ENCODE data around the gene CYFIP2. TPM values are rescaled to one million over a fixed set of nuclear protein-coding genes. Genes with fewer than 3 reads are reported as not detected.

Gene CYFIP2
- total RNA-seq, 2 donors from 2014 or later = 363 to 389 TPM

DNA sequence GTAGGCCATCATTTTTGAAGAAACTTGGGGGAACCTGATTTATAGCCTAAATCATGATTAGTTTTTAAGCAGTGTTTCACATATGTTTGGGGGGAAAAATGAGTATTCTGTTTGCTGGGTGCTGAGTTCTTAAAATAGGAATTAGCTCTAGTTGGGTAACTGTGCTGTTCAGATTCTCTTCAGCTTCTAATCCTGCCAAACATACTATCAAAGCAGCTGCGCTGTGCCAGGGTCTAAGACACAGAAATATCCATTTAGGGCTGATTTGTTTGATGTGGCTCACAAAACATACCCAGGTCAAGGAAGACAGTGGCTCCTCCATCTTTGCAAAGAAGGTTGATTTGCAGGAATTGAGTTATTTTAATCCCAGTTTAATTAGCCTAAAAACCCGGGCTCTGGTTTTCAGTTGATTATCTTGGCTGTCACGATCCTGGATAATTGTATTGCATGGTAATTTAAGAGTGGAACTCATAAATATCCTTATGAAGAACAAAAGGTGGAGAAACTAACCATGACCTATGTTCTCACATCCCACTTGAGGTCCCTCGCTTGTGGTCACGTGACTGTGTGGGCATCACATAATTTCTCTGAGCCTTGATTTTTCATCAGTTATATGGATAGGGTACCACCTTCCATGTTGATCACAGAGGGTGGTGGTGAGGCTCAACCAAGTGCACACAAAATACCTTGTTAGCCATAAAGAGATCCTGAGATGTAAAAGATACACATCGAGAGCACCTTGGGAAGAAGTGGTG is 18.7 kb downstream of the CYFIP2 start:
- no peak for ATAC-seq
- no peaks in the 10 kb centered on the region for H3K9me3 ChIP-seq (ENCODE audit: control insufficient read depth, low read length, poor library complexity, severe bottlenecking)
- peaks cover 47% of the 10 kb centered on the region for H3K4me1 Mint-ChIP-seq
- H3K27ac Mint-ChIP-seq = peak overlapping the region; percentile 86
- no peaks in the 10 kb centered on the region for H3K27me3 Mint-ChIP-seq
- H3K36me3 Mint-ChIP-seq (ENCODE audit: low read depth) = no peaks in the 10 kb centered on the region
- DNase-seq = no peak
- no peak overlapping the region for H3K4me3 Mint-ChIP-seq

DNA sequence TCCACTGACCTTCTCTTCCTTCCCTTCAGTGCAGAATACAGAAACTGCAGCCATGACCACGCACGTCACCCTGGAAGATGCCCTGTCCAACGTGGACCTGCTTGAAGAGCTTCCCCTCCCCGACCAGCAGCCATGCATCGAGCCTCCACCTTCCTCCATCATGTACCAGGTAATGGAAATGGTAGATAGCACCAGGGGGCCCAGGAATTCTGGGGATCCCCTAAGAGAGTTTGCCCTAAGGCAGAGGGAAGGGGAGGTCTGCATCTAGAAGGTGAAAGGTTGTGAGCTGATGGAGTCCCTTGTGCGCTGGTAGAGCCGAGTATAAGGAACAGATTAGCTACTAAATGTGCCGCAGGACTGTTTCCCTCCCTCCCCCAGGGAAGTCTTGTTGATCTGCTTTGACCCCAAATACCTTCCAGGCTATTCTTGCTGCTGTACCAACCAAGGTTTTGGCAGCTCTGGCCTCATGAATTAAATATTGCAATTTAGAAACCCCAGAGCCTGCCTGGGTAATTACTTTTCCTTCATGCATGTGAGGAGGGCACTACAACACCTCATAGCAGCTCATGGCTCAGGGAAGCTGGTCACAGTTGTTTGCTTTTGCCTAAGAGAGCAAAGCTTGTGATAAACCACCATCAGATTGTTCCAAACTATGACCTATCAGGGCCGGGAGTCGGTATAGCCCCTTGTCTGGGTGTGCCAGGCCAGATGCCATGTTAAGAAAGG is 19.6 kb downstream of the CYFIP2 start:
- Mint-ChIP-seq H3K4me3 (no peak overlapping the region), H3K27me3 (no peaks in the 10 kb centered on the region), H3K36me3 (ENCODE audit: low read depth) (peaks cover 2% of the 10 kb centered on the region), H3K27ac (no peak overlapping the region), H3K4me1 (peaks cover 49% of the 10 kb centered on the region)
- no peak for ATAC-seq
- no peaks in the 10 kb centered on the region for H3K9me3 ChIP-seq (ENCODE audit: control insufficient read depth, low read length, poor library complexity, severe bottlenecking)
- DNase-seq = no peak

DNA sequence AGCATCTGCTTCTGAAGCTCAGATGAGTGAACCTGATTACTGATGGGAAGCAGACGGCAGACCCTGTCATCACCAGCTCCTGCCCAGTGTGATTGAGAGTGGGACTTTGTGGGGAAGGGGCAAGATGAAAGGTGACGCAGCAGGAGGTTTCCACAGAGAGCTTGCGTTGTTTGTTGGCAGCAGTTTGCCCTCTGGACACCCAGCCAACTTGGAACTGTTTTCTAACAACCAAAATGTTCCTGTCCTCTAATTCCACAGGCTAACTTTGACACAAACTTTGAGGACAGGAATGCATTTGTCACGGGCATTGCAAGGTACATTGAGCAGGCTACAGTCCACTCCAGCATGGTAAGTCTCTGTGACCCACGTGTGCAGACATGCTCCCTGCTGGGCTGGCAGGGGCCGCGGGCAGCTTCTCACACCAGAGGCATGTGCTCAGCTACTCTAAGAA is 20.9 kb downstream of the CYFIP2 start:
- H3K27ac Mint-ChIP-seq = no peak overlapping the region
- ATAC-seq = no peak
- H3K36me3 Mint-ChIP-seq (ENCODE audit: low read depth) = peaks cover 5% of the 10 kb centered on the region
- H3K27me3 Mint-ChIP-seq = no peaks in the 10 kb centered on the region
- H3K9me3 ChIP-seq (ENCODE audit: control insufficient read depth, low read length, poor library complexity, severe bottlenecking) = no peaks in the 10 kb centered on the region
- peaks cover 50% of the 10 kb centered on the region for H3K4me1 Mint-ChIP-seq
- DNase-seq = no peak
- no peak overlapping the region for H3K4me3 Mint-ChIP-seq

GRCh38 chr5:157288405-157289163 is 22.7 kb downstream of the CYFIP2 start:
- Mint-ChIP-seq H3K4me1 (peaks cover 32% of the 10 kb centered on the region), H3K27me3 (no peaks in the 10 kb centered on the region), H3K27ac (peak overlapping the region; percentile 75), H3K36me3 (ENCODE audit: low read depth) (peaks cover 5% of the 10 kb centered on the region), H3K4me3 (no peak overlapping the region)
- DNase-seq = no peak
- no peaks in the 10 kb centered on the region for H3K9me3 ChIP-seq (ENCODE audit: control insufficient read depth, low read length, poor library complexity, severe bottlenecking)
- no peak for ATAC-seq

GRCh38 chr5:157289164-157289819 is 23.4 kb downstream of the CYFIP2 start:
- H3K27me3 Mint-ChIP-seq = no peaks in the 10 kb centered on the region
- ATAC-seq = no peak
- H3K27ac Mint-ChIP-seq = peak overlapping the region; percentile 95
- H3K4me3 Mint-ChIP-seq = no peak overlapping the region
- peaks cover 5% of the 10 kb centered on the region for H3K36me3 Mint-ChIP-seq (ENCODE audit: low read depth)
- peaks cover 31% of the 10 kb centered on the region for H3K4me1 Mint-ChIP-seq
- no peak for DNase-seq
- H3K9me3 ChIP-seq (ENCODE audit: control insufficient read depth, low read length, poor library complexity, severe bottlenecking) = no peaks in the 10 kb centered on the region

DNA sequence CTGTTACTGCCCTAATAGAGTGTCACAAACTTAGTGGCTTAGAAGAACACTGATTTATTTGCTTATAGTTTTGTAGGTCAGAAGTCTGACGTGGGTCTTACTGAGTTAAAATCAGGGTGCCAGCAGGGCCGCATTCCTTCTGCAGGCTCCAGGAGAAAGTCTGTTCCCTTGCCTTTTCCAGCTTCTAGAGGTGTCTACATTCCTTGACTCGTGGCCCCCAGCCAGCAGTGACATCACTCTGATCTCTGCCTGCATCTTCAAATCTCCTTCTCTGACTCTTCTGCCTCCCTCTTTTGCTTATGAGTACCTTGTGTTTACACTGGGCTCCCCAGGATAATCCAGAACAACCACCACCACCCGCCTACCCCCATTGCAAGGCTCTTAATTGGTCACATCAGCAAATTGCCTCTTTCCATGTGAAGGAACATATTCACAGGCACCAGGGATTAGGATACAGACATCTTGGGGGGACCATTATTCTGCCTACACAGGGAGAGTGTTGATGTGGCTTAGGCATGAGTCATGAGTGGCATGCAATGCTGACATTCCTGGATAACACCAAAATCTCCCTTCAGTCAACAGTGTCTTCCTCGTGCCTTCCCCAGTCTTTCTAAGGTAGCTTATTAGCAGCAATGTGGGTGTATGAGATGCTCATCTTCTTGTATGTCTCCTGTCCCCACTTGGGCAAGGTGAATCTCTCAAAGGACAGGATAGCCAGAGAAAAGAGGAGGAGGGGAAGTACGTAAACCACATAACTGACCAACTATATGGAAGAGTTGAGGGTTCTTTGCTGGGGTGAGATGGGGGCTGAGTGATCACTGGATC is 24.4 kb downstream of the CYFIP2 start:
- H3K36me3 Mint-ChIP-seq (ENCODE audit: low read depth) = peaks cover 5% of the 10 kb centered on the region

DNA sequence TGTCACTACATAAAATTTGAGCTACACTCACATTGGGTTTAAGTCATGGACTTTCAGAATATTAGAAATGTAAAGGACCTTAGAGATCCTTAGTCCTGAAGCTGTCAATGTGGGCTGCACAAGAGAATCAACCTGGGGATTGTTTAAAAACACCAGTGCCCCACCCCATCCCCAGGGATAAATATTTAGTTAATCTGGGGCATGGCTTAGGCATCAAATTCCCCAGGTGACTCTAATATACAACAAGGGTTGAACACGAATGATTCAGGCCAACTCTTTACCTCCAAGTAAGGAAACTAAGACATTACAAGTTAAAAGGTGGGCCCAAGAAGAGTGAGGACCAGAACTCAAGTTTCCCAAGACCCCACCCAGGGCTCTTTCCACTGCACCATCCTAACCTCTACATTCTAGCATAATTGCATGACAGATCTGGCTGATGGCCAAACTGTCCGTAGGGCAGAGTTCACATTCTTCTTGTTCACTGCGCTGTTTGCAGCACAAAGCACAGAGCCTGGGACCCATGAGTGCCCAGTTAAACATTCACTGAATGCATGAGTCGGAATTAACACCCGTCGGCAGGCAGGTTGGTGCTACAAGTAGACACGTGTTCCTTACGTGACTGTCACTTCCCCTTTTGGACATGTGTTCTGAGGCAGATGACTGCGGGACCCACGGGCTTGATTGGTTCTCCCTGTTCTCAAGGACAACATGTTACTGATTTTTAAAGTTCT is 25.2 kb downstream of the CYFIP2 start:
- H3K36me3 Mint-ChIP-seq (ENCODE audit: low read depth) = peaks cover 9% of the 10 kb centered on the region
- peak overlapping the region; percentile 95 for H3K27ac Mint-ChIP-seq
- DNase-seq = no peak
- H3K4me3 Mint-ChIP-seq = no peak overlapping the region
- no peaks in the 10 kb centered on the region for H3K9me3 ChIP-seq (ENCODE audit: control insufficient read depth, low read length, poor library complexity, severe bottlenecking)
- no peaks in the 10 kb centered on the region for H3K27me3 Mint-ChIP-seq
- ATAC-seq = peak; percentile 48
- peaks cover 36% of the 10 kb centered on the region for H3K4me1 Mint-ChIP-seq

More for the DNA sequence above, 24.4 kb downstream of the CYFIP2 start:
- H3K4me3 Mint-ChIP-seq = no peak overlapping the region
- ATAC-seq = no peak
- H3K27ac Mint-ChIP-seq = peak overlapping the region; percentile 95
- H3K27me3 Mint-ChIP-seq = no peaks in the 10 kb centered on the region
- no peak for DNase-seq
- H3K4me1 Mint-ChIP-seq = peaks cover 31% of the 10 kb centered on the region
- no peaks in the 10 kb centered on the region for H3K9me3 ChIP-seq (ENCODE audit: control insufficient read depth, low read length, poor library complexity, severe bottlenecking)

- Mint-ChIP-seq H3K27me3 (no peaks in the 10 kb centered on the region), H3K4me3 (no peak overlapping the region), H3K4me1 (peaks cover 43% of the 10 kb centered on the region), H3K27ac (peak overlapping the region; percentile 95), H3K36me3 (ENCODE audit: low read depth) (peaks cover 11% of the 10 kb centered on the region)
- no peaks in the 10 kb centered on the region for H3K9me3 ChIP-seq (ENCODE audit: control insufficient read depth, low read length, poor library complexity, severe bottlenecking)
- no peak for ATAC-seq
- DNase-seq = no peak
Measured at GRCh38 chr5:157292599-157292998, 26.7 kb downstream of the CYFIP2 start.

- peak; percentile 10 for ATAC-seq
- peaks cover 45% of the 10 kb centered on the region for H3K4me1 Mint-ChIP-seq
Measured at GRCh38 chr5:157294407-157295091, 28.6 kb downstream of the CYFIP2 start.

GRCh38 chr5:157295247-157295646 is 29.3 kb downstream of the CYFIP2 start:
- DNase-seq (no peak), ATAC-seq (peak; percentile 67)
- Mint-ChIP-seq H3K36me3 (ENCODE audit: low read depth) (peaks cover 15% of the 10 kb centered on the region), H3K27me3 (no peaks in the 10 kb centered on the region), H3K4me3 (no peak overlapping the region), H3K27ac (peak overlapping the region; percentile 95), H3K4me1 (peaks cover 44% of the 10 kb centered on the region)
- no peaks in the 10 kb centered on the region for H3K9me3 ChIP-seq (ENCODE audit: control insufficient read depth, low read length, poor library complexity, severe bottlenecking)

More at GRCh38 chr5:157294407-157295091, 28.6 kb downstream of the CYFIP2 start:
- no peak for DNase-seq
- Mint-ChIP-seq H3K27me3 (no peaks in the 10 kb centered on the region), H3K4me3 (no peak overlapping the region), H3K27ac (peak overlapping the region; percentile 95), H3K36me3 (ENCODE audit: low read depth) (peaks cover 15% of the 10 kb centered on the region)
- H3K9me3 ChIP-seq (ENCODE audit: control insufficient read depth, low read length, poor library complexity, severe bottlenecking) = no peaks in the 10 kb centered on the region

- DNase-seq (no peak), ATAC-seq (no peak)
- peak overlapping the region; percentile 95 for H3K27ac Mint-ChIP-seq
- H3K4me1 Mint-ChIP-seq = peaks cover 49% of the 10 kb centered on the region
- no peaks in the 10 kb centered on the region for H3K9me3 ChIP-seq (ENCODE audit: control insufficient read depth, low read length, poor library complexity, severe bottlenecking)
- no peaks in the 10 kb centered on the region for H3K27me3 Mint-ChIP-seq
- peaks cover 9% of the 10 kb centered on the region for H3K36me3 Mint-ChIP-seq (ENCODE audit: low read depth)
- no peak overlapping the region for H3K4me3 Mint-ChIP-seq
Measured at GRCh38 chr5:157300564-157300963, 34.6 kb downstream of the CYFIP2 start.

Measured in T-helper 17 cell (primary cell).